ENCODE results near the gene MLN.

- TF ChIP-seq POLR2A (IDR thresholded peaks at IDR 0.05; ENCODE audit: low read depth, low read length) (no peak), TAF1 (IDR thresholded peaks at IDR 0.05; ENCODE audit: low read depth, low read length) (no peak), POLR2AphosphoS5 (IDR thresholded peaks at IDR 0.05; ENCODE audit: low read depth, low read length) (no peak)
Measured at GRCh38 chr6:33823806-33824205, 20.0 kb upstream of the MLN start.

Measured in GM12891 (cell line).